HG03196 (cell line): ENCODE results near the gene GPRIN3.

Source experiments
- ATAC-seq: cut with Tn5 transposase; IDR thresholded peaks from one replicate; pipeline ENCODE4 v1.9.1; 2021; ENCODE audit not compliant: unreplicated experiment

Gene GPRIN3

GRCh38 chr4:89294573-89295269 lies 12.9 kb downstream of the GPRIN3 start:
- peak; percentile 82 for ATAC-seq

- ATAC-seq: no peak
These were observed 14.3 kb downstream of the GPRIN3 start for GRCh38 chr4:89293299-89293698.

DNA sequence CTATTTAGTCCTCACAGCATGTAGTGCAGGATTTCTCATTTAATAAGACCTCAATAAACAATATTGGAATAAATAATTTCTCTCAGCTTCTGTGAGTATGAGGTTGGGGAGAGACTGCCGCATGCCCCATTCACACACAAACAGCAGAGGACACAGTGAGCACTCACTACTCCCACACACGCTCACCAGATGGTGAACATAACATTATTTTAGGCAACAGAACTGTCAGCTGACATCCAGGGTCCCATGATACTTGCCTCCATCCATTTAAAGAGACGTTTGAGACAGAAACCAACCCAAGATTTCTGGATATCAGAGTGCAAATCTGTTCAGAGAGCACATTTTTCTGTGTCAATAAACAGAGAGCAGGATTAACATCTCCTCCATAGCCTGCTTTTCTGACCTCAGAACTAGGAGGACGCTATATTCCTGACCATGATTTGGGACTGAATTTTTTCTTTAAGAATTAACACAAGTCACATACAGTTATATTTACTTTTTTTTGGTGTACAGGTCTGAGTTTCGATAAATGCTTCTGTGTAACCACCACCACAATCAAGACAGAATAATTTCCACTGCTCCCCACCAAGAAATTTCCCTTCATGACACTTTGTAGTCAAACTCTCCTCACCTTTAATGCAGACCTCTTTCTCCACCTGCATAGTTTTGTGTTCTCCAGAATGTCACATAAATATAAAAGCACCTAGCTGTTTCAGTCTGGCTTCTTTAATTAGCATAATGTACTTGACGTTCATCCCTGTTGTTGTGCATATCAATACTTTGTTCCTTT lies 16.7 kb downstream of the GPRIN3 start:
- no peak for ATAC-seq

- ATAC-seq: no peak
These were observed 18.3 kb downstream of the GPRIN3 start for GRCh38 chr4:89289312-89289711.

DNA sequence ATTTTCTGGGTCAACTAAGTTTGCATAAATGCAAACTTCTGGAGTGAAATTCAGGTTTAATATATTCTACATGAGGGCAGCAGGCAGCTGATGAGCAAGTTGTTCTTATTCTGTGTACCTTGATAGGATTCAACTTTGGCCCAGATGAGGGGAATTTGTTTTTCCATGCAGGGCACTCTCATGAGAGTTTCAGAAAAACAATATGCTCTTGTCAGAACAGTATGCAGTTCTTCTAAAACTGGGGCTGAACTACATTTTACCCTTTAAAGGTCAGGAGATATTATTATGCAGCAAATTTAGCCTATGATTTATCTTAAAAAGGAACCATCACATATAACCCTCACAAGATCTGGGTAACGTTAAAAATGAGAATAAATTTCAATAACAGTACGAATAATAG lies 19.2 kb downstream of the GPRIN3 start:
- ATAC-seq: no peak

DNA sequence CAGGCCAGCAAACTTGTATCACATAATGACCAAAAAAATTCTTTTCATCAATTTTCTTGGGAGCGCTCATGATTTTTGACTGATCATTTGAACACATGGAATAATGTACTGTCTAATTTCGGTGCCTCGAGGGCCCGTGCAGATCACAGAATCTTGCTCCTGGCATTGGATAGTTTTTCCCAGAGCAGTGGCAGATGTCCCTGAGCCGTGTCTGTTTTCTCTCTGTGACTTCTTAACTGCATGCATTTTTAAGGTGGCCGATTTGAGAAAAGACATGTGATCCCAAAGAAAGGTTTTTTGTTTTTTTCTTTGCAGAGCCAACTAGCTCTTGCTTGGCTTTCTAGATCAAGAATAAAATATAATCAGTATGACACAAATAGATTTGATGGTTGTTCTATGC lies 19.7 kb downstream of the GPRIN3 start:
- no peak for ATAC-seq

DNA sequence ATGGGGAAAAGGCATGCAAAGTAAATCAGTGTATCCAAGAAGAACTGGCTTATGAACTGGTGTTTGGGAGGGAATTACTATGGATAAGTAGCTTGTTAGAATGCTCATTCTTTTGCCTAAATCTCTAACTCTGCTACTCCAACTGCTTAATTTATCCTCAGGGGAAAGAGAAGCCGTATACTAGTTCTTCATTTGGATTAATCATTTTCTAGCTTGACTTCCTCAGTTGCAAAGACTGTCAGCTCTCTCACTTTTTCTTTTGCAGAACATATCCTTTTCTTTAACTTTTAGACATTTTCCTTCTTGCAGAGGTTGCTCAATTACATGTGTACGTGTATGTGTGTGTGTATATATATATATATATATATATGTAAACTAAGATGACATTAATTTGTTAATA lies 21.9 kb downstream of the GPRIN3 start:
- no peak for ATAC-seq

GRCh38 chr4:89284828-89285227 lies 22.8 kb downstream of the GPRIN3 start:
- no peak for ATAC-seq

- no peak for ATAC-seq
These were observed 23.6 kb downstream of the GPRIN3 start for GRCh38 chr4:89284020-89284424.

GRCh38 chr4:89283226-89284009 lies 24.2 kb downstream of the GPRIN3 start:
- ATAC-seq: no peak

- no peak for ATAC-seq
These were observed 28.2 kb downstream of the GPRIN3 start for GRCh38 chr4:89279385-89279784.

GRCh38 chr4:89277412-89277811 lies 30.2 kb downstream of the GPRIN3 start:
- no peak for ATAC-seq

GRCh38 chr4:89276296-89276695 lies 31.3 kb downstream of the GPRIN3 start:
- no peak for ATAC-seq

- no peak for ATAC-seq
These were observed 32.0 kb downstream of the GPRIN3 start for GRCh38 chr4:89275587-89275986.

GRCh38 chr4:89273741-89274141 lies 33.9 kb downstream of the GPRIN3 start:
- no peak for ATAC-seq

DNA sequence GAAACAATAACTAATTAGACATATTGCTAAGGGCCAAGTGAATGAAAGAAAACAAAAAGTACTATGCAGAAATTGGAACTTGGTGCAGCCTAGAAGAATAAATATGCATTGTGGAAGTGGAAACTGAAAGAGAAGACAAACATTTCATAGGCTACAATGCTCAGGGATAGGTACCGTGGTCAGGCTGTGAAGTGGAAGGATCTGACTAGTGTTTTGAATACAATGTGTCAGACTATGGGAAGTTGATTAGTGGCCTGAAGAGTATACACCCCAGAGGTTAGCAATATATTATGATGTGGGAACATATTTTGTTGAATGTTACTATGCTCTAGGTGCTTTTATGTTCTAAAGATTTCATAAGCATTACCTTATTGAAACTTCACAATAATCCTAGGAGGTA lies 36.8 kb downstream of the GPRIN3 start:
- no peak for ATAC-seq

GRCh38 chr4:89269121-89269666 lies 38.4 kb downstream of the GPRIN3 start:
- no peak for ATAC-seq

GRCh38 chr4:89268679-89269078 lies 38.9 kb downstream of the GPRIN3 start:
- no peak for ATAC-seq

- ATAC-seq: no peak
These were observed 39.8 kb downstream of the GPRIN3 start for GRCh38 chr4:89267846-89268245.

DNA sequence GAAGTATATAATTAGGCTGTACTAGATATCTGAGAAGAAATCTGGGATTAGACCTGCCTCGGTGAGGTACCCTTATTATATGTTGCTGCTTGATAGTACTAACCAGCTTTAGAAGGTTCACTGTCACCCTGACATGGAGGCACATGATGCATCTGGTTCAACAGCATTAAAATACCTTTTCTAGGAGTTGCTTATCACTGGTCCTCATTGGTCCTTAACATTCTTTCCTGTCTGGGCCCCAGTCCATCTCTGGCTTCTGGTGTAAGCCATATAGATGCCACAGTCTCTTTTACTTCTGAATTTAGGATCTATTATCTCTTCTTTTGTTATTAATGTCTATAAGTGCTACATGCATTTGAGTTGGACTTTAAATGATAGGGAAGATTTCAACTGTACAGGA lies 40.2 kb downstream of the GPRIN3 start:
- ATAC-seq: no peak

DNA sequence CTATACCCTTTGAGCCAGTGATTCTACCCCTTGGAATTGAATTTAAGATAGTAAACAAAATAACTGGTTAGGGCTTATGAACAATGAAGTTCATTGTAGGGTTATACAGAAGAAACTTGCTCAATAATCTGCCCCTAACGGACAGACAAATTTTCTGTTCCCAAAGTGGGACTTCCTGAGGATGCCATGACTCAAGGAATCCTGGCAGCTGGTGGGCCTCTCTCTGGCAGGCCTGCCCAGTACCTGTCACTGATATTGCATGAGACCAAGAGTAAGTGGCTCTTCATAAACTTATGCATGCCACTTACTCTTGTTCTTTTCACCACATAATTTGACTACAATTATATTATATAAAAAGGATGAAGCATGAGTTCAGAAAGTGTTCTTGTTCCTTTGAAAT lies 41.5 kb downstream of the GPRIN3 start:
- ATAC-seq: no peak
